Neutrophil (primary cell): ENCODE results near the gene CDH18.

Experiments
- H3K27ac ChIP-seq: fragments of 200-600 bp; sonication (generic); 2 replicates; pipeline ENCODE4 v1.5.1; 2016; ENCODE audit warnings: mild to moderate bottlenecking, moderate library complexity
- H3K27me3 ChIP-seq: fragments of 200-600 bp; sonication (generic); 2 replicates; pipeline ENCODE4 v1.6.0; 2016; ENCODE audit warnings: mild to moderate bottlenecking
- H3K36me3 ChIP-seq: fragments of 200-600 bp; sonication (generic); 2 replicates; pipeline ENCODE4 v1.5.1; 2017
- H3K4me1 ChIP-seq, 2 experiments: fragments of 200-600 bp in 1 of 2; sonication (generic) in 1 of 2; 1 replicate in 1 of 2; 2 replicates in 1 of 2; pipeline versions ENCODE4 v1.5.1 to v1.6.1; 2013 to 2016; ENCODE audit warnings: low read depth in 1 of 2, low read length in 1 of 2, mild to moderate bottlenecking in 1 of 2, moderate library complexity in 1 of 2; ENCODE audit not compliant: control insufficient read depth in 1 of 2, insufficient read depth in 1 of 2
- H3K4me3 ChIP-seq, 2 experiments: fragments of 200-600 bp in 1 of 2; sonication (generic) in 1 of 2; 1 replicate in 1 of 2; 2 replicates in 1 of 2; pipeline ENCODE4 v1.5.1; 2013 to 2016; ENCODE audit warnings: low read depth in 1 of 2, low read length in 1 of 2, mild to moderate bottlenecking in 1 of 2, moderate library complexity in 1 of 2
- H3K9me3 ChIP-seq: fragments of 200-600 bp; sonication (generic); 2 replicates; pipeline ENCODE4 v1.5.1; 2016
- CTCF ChIP-seq: fragments of 200-600 bp; sonication (generic); IDR thresholded peaks from 2 replicates; pipeline ENCODE4 v1.5.1; 2016; ENCODE audit warnings: antibody characterized with exemption

Gene CDH18

GRCh38 chr5:19771174-19771835 is 216.7 kb downstream of the CDH18 start:
- H3K9me3 ChIP-seq: no peaks in the 10 kb centered on the region
- no peak for TF ChIP-seq CTCF
- no peak overlapping the region for H3K4me3 ChIP-seq
- H3K27ac ChIP-seq: no peak overlapping the region
- H3K27me3 ChIP-seq: no peaks in the 10 kb centered on the region
- H3K4me1 ChIP-seq: no peaks in the 10 kb centered on the region
- no peaks in the 10 kb centered on the region for H3K36me3 ChIP-seq

- no peaks in the 10 kb centered on the region for H3K4me1 ChIP-seq
Observed at GRCh38 chr5:19770396-19770795, 217.6 kb downstream of the CDH18 start.

GRCh38 chr5:19767987-19768386 is 220.0 kb downstream of the CDH18 start:
- Histone ChIP-seq H3K4me3 (no peak overlapping the region), H3K27me3 (no peaks in the 10 kb centered on the region), H3K27ac (no peak overlapping the region), H3K4me1 (no peaks in the 10 kb centered on the region), H3K36me3 (no peaks in the 10 kb centered on the region), H3K9me3 (no peaks in the 10 kb centered on the region)
- no peak for TF ChIP-seq CTCF

More at GRCh38 chr5:19770396-19770795, 217.6 kb downstream of the CDH18 start:
- no peaks in the 10 kb centered on the region for H3K9me3 ChIP-seq
- no peak for TF ChIP-seq CTCF
- no peak overlapping the region for H3K27ac ChIP-seq
- H3K27me3 ChIP-seq: no peaks in the 10 kb centered on the region
- no peaks in the 10 kb centered on the region for H3K36me3 ChIP-seq
- H3K4me3 ChIP-seq: no peak overlapping the region

- no peaks in the 10 kb centered on the region for H3K4me1 ChIP-seq
- H3K27me3 ChIP-seq: no peaks in the 10 kb centered on the region
- no peak for TF ChIP-seq CTCF
- no peak overlapping the region for H3K4me3 ChIP-seq
- no peaks in the 10 kb centered on the region for H3K9me3 ChIP-seq
- no peaks in the 10 kb centered on the region for H3K36me3 ChIP-seq
- no peak overlapping the region for H3K27ac ChIP-seq
Observed at GRCh38 chr5:19753579-19753978, 234.4 kb downstream of the CDH18 start.

- Histone ChIP-seq H3K36me3 (no peaks in the 10 kb centered on the region), H3K4me1 (no peaks in the 10 kb centered on the region), H3K4me3 (no peak overlapping the region), H3K9me3 (no peaks in the 10 kb centered on the region), H3K27me3 (no peaks in the 10 kb centered on the region), H3K27ac (no peak overlapping the region)
- TF ChIP-seq CTCF: no peak
Observed at GRCh38 chr5:19751326-19751725, 236.7 kb downstream of the CDH18 start.
